HFF-Myc (cell line): ENCODE results near the gene USF2.

Source experiments
- DNase-seq: peaks from one replicate; pipeline ENCODE4 v3.0.0-alpha.2; 2011; ENCODE audit warnings: low read depth; ENCODE audit errors: extremely low read depth
- H3K4me3 ChIP-seq: replicated peaks from 2 replicates; pipeline ENCODE4 v1.5.1; 2011; ENCODE audit warnings: low read depth, mild to moderate bottlenecking, control low read depth, low read length
- CTCF ChIP-seq: IDR thresholded peaks from 2 replicates; pipeline ENCODE4 v1.5.1; 2012; ENCODE audit warnings: mild to moderate bottlenecking, low read depth, low read length, control low read depth; ENCODE audit errors: missing control alignments

USF2 gene

GRCh38 chr19:35223862-35224505 lies 44.8 kb upstream of the USF2 start:
- no peak overlapping the region for H3K4me3 ChIP-seq
- no peak for TF ChIP-seq CTCF
- DNase-seq, result peak; percentile 66

GRCh38 chr19:35224681-35225571 lies 43.8 kb upstream of the USF2 start:
- no peak for TF ChIP-seq CTCF
- DNase-seq, result no peak
- H3K4me3 ChIP-seq, result no peak overlapping the region

- no peak for TF ChIP-seq CTCF
- H3K4me3 ChIP-seq, result no peak overlapping the region
- DNase-seq, result no peak
These were observed 42.8 kb upstream of the USF2 start for GRCh38 chr19:35225951-35226350.

- no peak for TF ChIP-seq CTCF
- H3K4me3 ChIP-seq, result no peak overlapping the region
- DNase-seq, result no peak
These were observed 42.0 kb upstream of the USF2 start for GRCh38 chr19:35226748-35227147.

GRCh38 chr19:35228177-35228930 lies 40.4 kb upstream of the USF2 start, which contains the start of gene FAM187B:
FAM187B (minus strand) TSS chr19:35228739; CDS start chr19:35228680, 59 bp downstream.
- no peak for TF ChIP-seq CTCF
- no peak for DNase-seq
- H3K4me3 ChIP-seq, result no peak within 1 kb of the TSS

- TF ChIP-seq CTCF, result no peak
- no peak overlapping the region for H3K4me3 ChIP-seq
- no peak for DNase-seq
These were observed 39.2 kb upstream of the USF2 start for GRCh38 chr19:35229601-35230000.
